ENCODE measurements around the gene POU2AF2.
"Not testable (repeated sequence)": the region's sequence is repeated elsewhere in the genome, so short reads cannot be mapped to it uniquely, and the experiment has no call there.

Gene POU2AF2

GRCh38 chr11:111301842-111302118 is 56.3 kb downstream of the POU2AF2 start:
- DNase-seq: no peak

GRCh38 chr11:111302298-111302697 is 56.8 kb downstream of the POU2AF2 start:
- DNase-seq: no peak

- DNase-seq: no peak
Measured at GRCh38 chr11:111303461-111303860, 57.9 kb downstream of the POU2AF2 start.

- DNase-seq: no peak
Measured at GRCh38 chr11:111305162-111305802, 59.8 kb downstream of the POU2AF2 start.

GRCh38 chr11:111305876-111306275 is 60.4 kb downstream of the POU2AF2 start:
- no peak for DNase-seq

GRCh38 chr11:111306321-111306720 is 60.8 kb downstream of the POU2AF2 start:
- DNase-seq: no peak

- no peak for DNase-seq
Measured at GRCh38 chr11:111307472-111308108, 62.1 kb downstream of the POU2AF2 start.

GRCh38 chr11:111308140-111308539 is 62.6 kb downstream of the POU2AF2 start:
- no peak for DNase-seq

GRCh38 chr11:111309215-111309915 is 63.8 kb downstream of the POU2AF2 start:
- no peak for DNase-seq

GRCh38 chr11:111310088-111310487 is 64.6 kb downstream of the POU2AF2 start:
- DNase-seq: no peak

- no peak for DNase-seq
Measured at GRCh38 chr11:111310723-111311122, 65.2 kb downstream of the POU2AF2 start.

GRCh38 chr11:111312076-111312475 is 66.6 kb downstream of the POU2AF2 start:
- DNase-seq: no peak

GRCh38 chr11:111319296-111319695 is 73.8 kb downstream of the POU2AF2 start:
- DNase-seq: no peak

GRCh38 chr11:111320199-111320598 is 74.7 kb downstream of the POU2AF2 start:
- DNase-seq: not testable (repeated sequence)

GRCh38 chr11:111320728-111321568 is 75.4 kb downstream of the POU2AF2 start:
- no peak for DNase-seq

- no peak for DNase-seq
Measured at GRCh38 chr11:111322534-111322933, 77.0 kb downstream of the POU2AF2 start.

- DNase-seq: peak in 2 of 56 donors; percentile 9 to 32
Measured at GRCh38 chr11:111324277-111324720, 78.8 kb downstream of the POU2AF2 start.

GRCh38 chr11:111325259-111325658 is 79.7 kb downstream of the POU2AF2 start:
- DNase-seq: no peak

- DNase-seq: no peak
Measured at GRCh38 chr11:111326824-111327223, 81.3 kb downstream of the POU2AF2 start.

- DNase-seq: peak in 3 of 56 donors; percentile 12 to 20 (median 14)
Measured at GRCh38 chr11:111327908-111328624, 82.5 kb downstream of the POU2AF2 start.

Measured in amygdala (tissue), 56 donors.